ENCODE measurements around the gene S1PR4.

- TF ChIP-seq TAF1 (IDR thresholded peaks at IDR 0.05; ENCODE audit: borderline replicate concordance, low read depth, low read length): no peak
- no peak for TF ChIP-seq POLR2A (IDR thresholded peaks at IDR 0.05; ENCODE audit: low read depth, low read length)
- TF ChIP-seq POLR2AphosphoS5 (IDR thresholded peaks at IDR 0.05; ENCODE audit: low read depth, low read length): no peak
Measured at GRCh38 chr19:3207461-3208242, 29.1 kb downstream of the S1PR4 start.

Data from GM12892 (cell line).